Right hindlimb (tissue), 1 donor: Measurements from ENCODE around the gene ZCCHC7.
"Not testable (repeated sequence)": the region's sequence is repeated elsewhere in the genome, so short reads cannot be mapped to it uniquely, and the experiment has no call there.

Source experiments
- DNase-seq: peaks from one replicate; pipeline ENCODE4 v3.0.0-alpha.2; 2018

Gene ZCCHC7

DNA sequence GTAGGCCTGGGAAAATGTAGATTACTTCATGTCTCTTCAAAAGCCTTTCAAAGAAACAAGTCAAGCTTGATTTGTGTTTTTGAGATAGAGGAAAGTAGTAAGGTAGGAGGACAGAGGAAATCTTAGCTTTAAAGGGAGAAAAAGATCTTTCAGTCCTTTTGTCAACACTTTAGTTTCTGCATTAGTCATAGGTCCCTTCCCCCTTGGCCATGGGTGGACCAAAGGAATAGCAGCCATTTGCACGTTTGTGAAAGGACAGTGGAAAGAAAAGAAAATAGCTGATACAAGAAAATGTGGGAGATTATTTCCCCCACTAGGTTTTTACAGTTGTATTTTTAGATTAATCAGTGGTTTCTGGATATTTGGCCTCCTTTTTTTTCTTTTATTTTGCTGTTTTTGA lies 180.2 kb downstream of the ZCCHC7 start:
- DNase-seq = no peak

DNA sequence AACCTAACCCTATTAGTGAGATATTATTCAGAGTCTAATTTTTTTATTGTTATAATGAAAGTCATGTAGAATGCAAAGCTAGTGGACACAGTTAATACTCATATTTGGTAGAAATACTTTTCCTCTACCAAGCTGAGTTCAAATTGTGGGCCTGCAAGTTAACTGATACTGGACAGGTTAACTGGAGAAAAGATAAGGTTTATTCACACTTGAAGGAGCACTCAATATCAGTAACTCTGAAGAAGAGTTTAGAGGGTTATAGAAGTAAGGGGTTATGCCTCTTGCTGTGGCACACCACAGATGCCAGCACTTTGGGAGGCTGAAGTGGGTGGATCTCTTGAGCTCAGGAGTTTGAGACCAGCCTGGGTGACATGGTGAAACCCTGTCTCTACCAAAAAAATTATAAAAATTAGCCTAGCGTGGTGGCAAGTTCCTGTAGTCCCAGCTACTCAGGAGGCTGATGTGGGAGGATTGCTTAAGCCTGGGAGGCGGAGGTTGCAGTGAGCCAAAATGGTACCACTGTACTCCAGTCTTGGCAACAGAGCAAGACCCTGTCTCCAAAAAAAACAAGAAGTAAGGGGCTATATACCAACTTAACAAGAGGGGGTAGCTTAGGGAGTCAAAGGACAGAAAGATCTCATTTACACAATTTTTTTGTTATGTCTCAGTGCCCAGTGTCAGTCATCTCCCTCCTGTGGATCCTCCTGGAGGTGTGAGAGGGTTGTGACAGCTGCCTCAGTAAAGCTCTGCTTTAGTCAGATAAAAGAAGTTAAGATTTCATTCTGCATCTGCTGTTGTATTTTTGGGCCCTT lies 180.9 kb downstream of the ZCCHC7 start:
- DNase-seq = no peak

DNA sequence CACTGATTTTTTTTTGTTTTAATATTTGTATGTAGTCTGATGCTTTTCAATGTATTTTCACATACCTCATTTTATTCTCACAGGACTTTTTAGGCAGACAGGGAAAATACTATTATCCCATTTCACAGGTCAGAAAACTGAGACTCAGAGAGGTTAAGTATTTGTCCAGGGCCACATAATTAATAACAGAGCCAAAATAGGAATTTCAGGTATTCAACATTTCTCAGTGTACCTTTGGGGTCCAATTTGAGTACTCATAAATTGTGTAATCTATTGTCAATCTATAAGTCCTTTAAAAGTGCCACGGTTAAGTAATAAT lies 181.4 kb downstream of the ZCCHC7 start:
- DNase-seq = no peak

DNA sequence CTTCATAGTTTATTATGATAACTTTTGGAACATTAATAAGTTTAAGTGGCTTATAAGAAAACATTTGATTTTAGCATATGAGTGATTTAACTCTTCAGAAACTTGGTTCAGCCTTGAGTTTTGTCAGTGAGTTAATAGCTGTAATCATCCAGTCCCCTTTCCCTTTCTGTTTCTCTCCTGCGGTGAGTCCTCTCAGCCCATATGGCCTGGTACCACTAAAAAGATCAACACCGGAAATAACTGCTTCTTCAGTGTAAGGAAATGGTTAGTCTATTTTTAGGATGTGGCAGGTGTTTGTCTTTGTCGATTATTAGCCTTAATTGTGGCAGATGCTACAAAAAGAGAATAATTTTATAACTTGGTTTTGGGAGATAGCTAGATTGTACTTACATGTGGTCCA lies 181.9 kb downstream of the ZCCHC7 start:
- DNase-seq = no peak

DNA sequence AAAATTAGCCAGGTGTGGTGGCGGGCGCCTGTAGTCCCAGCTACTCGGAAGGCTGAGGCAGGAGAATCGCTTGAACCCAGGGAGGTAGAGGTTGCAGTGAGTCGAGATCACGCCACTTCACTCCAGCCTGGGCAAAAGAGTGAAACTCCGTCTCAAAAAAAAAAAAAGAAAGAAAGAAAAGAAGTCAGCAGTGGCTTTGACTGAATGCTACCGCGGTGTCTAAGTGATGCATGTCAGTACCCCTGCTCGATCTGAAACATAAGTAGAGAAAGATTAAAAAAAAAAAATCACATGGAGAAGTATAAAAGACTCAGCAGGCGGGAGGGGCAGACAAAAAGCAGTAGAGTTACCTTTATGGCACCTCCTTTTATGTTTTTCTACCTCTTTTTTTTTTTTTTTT lies 182.9 kb downstream of the ZCCHC7 start:
- DNase-seq = not testable (repeated sequence)

DNA sequence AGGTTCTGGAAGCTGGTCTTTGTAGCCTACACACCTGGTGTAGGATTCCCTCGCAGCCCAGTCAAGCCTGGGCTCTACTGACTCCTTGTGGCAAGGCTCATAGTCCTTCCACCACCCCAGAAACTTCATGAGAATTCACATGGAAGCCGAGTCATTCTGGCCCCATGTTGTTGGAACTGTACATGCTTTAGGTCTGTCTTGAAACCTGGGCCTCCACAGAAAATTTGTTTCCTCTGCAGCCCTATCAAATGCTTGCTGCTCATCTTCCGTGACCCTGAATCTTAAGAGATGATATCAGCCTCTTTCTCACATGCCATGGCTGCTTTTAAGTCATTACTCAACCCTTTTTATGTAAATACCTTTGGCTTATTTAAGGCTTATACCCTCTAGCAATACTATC lies 188.8 kb downstream of the ZCCHC7 start:
- no peak for DNase-seq

DNA sequence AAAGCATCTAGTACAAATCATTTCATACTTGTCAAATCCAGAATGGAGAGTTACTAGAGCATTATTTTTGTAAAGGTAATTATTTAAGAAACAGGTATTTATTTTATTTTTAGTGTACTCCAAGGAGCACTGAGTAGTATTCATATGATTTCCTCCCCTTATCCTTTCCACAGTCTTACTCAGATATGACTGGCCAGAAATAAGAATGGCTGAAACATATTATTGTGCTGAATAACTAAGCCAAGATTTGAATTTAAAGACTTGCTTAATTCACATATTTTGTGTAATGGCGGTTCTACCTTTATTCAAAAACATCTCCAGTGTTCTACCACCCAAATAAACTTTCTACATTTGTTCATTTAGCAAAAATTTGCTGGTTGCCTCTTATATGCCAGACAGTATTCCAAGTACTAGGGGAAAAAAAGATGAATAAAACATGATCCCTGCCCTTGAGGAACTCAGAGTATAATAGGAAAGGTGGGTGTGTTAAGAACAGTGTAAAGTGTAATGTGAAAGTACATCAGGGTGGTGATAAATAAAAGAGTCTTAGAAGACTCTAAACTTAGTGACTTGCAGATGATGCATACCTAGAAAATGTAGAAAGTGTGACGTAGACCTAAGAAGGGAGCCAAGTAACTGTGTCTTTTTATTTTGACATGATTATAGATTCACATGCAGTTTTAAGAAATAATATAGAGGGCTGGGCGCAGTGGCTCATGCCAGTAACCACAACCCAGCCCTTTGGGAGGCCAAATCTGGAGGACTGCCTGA lies 191.7 kb downstream of the ZCCHC7 start:
- DNase-seq = no peak

DNA sequence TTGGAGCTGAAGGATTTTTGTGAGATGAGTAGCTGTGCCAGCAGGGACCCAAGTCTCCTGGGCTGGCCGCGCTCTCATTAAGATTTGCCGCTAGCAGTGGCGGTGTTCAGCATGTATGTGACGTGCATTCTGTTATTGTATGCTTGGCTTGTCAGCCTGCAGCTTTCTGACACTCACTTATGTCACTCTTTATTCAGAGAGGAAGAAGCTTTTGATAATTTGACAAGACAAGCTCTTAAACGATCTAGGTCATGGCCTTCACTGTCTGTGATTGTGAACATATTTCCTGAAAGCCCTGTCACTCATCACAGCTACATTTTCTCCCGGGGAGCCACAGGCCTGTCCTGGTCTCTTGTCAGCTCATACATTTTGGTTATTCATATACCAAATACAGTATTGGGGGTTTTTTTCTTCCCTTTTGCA lies 203.9 kb downstream of the ZCCHC7 start:
- no peak for DNase-seq

DNA sequence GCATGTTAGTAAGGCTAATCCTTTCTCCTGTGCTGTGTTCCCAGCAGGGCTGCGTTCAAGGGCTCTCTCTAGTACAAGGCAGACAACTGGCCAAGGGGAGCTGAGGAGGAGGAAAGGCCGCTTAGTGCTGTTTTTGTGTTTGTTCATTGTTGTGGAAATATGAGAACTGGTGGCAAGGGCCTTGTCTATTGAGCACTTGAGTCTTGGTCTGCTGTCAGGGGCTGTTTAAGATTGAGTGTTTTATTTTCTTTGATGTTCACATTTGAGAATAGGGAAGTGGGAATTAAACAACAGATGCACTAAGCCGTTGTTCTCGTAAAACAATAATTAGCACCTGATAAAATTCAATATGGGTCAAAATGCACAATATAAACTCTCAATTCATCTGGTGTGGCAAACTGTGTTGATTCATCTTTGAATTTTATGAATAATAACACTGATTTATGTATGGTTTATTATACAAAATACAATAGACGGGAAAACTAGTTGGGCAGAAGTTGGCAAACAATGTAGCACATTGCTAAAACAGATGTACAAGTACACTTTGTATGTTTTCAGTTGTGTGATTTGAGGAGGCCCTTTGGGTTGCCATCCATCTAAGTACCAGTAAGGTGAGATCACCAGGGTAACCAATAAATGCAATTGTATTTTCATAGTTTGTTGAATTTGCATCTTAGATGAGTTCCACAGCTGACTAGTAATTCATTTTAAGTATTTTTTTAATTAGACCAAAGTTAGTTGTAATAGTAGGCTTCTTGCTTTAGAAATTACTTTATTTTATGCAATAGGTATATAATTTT lies 204.5 kb downstream of the ZCCHC7 start:
- no peak for DNase-seq

DNA sequence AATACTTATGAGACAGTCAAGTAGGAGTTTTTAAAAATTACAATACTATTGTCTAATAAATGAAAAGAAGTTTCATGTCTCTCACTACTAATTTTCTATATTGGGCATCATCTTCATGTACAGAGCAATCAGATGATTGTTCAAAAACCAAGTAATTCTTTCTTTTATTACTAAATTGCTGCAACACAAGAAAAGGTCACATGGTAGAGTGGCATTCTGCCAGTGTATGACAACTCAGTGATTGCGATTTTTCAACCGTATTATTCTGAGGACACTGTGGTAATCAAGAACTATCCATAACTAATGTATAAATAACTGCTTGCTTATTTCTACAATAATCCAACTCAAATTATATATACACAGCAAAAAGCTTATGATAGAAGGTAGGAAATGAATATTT lies 205.4 kb downstream of the ZCCHC7 start:
- no peak for DNase-seq

DNA sequence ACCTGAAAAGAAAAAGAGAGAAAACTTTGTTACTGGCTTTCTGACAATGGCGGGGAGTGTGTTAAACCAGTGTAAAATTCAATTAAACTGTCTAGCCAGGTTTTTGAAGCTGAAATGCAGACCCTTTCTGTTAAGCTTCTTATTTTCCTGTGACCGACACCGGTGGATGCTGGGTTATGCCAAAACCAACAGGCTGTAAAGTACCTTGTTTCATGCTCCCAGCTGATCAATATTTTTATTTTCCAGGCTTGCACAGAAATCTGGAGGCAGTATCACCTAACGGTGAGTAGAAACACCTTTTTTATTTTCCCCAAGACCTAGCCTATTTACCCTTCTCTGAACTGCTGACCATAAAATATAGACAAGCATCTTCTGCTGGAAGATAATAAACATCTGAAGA lies 207.2 kb downstream of the ZCCHC7 start:
- no peak for DNase-seq

DNA sequence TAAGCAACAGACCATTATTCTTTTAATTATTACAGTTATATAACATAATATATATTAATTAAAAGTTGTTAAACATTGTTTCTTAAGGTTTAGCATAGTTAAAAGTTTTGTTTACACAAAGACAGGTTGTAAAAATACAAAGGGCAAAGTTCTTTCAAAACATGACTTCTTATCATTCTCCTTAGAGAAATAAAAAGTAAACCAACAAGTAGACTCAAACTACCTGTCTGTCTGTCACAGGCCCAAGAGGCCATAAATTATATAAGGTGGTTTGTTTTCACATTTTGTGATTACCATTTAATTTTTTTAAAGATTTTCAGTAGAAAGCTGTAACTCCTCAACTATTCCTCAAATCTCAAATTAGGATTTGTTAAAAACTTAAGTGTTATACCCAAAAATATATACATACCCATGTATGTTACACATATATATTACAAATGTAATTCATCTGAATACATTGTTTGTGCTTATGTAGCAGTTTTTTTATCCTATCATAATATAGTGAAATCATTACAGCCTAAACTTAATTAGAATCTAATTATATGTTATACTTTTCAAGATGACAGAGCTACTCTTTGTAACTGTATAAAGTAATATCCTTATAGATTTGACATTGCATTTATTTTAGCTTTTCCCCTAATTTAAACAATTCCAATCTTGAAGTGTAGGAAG lies 208.3 kb downstream of the ZCCHC7 start:
- DNase-seq = no peak

DNA sequence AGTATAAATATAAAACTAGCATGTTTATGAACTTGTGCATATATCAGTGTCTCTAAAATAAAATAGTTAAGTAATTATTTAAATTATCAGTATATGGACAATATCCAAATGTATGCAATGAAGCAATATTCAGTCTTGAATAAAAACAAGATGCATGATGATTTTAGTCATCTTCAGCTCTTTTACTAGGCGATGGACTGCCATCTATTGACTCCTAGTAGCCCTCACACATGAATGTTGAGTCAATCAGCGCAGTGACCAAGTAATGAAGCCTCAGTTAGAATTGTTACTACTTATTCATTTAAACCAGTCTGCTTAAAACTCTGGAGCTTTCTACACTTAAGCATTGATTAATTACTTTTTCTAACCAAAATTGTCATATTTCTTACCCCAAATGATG lies 209.2 kb downstream of the ZCCHC7 start:
- DNase-seq = no peak

DNA sequence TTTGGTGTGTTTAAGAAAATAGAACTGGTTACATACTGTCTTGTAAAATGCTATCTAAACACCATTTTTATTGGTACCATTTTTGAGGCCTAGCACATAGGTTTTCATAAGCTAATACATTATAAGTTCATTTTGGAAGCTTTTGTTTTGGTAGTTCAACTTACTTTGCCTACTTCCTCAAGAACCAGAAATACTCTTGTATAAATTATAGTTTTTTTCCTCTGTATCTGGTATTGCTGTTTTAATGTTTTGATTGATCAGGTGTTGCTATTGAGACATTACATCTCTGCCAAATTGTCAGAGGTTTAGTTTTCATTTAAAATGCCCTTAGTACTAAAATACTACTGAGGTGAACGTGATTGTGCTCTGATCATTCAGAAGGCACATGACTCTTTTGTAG lies 211.5 kb downstream of the ZCCHC7 start:
- DNase-seq = no peak

DNA sequence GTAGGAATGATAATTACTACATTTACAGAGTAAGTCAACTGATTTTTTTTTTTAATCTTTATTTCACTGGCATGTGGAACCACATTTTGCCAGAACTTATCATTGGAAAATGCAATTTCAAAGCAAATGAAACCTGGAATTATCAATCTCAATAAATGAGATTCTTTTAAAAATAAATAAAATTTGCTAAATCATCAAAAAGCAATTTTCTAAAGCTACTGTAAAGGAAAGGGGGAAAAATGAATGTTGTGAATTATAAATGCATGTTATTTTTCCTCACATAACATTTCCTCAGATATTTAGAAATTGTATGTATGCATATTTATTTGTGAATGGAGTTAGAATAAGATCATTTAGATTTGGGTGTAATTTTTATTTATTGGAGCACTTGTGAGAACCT lies 212.2 kb downstream of the ZCCHC7 start:
- DNase-seq = no peak

DNA sequence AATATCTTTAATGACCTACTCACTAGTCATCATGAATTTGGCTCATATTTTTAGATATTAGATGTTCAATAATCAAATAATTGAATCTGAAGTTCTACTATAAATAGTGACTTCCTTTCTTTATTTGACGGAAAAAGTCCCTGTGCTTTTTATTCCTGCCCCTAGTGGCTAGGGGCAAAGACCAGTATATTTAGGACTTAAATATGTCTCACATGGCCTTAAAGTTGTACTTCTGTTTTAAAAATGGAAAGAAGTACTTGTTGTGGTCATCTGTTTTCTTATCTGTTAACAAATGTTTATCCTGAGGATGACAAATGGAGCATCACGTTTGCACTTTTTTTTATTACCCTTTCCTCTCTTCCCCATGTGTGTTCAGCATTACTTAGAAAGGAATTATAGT lies 212.9 kb downstream of the ZCCHC7 start:
- no peak for DNase-seq

DNA sequence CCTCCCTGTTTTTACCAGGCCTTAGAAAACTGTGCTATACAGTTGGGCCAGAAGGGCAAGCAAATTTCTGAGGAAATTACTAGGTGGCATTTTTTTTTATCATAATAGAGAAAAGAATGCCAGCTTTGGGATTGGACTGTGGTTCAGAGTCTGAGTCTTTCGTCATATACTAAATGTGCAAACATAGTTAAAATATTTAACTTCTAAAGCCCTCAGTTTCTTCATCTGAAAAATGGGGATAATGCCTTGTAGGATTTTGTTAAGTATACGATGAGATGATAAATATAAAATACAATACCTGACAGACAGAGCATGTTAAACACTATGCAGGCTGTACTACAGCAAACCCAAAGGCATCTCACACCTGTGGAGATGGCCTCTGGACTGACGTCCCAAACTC lies 214.9 kb downstream of the ZCCHC7 start:
- DNase-seq = no peak

DNA sequence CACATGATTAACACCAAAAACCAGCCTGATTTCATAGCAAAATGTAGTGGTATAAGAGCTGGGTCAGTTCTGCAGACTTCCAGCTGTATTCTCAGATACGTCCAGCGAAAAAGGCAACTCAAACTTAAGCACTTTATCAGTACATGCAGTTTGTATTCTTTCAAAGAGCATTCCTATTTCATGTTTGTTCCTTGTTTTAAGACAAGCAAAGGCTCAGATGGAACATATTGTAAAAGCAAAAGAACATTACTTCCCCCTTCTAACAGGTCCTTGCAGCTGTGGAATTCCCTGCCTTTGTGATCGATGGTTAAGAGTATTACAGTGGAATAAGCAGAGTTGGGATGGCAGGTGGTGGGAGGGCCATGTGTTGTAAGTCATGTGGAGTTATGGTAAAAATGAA lies 215.8 kb downstream of the ZCCHC7 start:
- DNase-seq = no peak

DNA sequence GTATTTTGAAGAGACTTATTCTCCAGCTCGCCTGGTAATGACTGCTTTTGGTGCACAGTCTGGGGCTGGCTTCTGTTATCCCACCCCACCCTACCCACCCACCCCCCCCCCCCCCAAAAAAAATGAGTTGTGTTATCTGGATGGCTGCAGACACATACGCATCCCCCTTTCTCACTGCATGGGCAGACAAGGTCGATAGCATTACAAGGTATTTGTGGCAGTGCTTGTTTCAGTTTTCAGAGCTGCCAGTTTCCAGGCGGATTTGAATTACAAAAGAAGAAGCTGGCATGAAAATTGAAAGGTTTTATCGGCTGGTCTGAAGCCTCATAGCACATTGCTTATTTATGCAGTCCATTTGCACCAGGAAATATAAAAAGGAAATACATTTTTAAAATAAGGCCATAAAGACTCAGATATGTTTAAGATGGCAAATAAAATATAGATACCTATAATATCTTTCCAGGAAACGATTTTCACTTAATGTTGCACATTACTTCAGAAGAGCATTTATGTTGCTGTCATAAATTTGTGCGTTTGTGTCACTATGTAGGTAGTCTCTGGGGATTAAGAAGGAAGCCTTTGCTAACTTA lies 217.0 kb downstream of the ZCCHC7 start:
- DNase-seq = no peak

DNA sequence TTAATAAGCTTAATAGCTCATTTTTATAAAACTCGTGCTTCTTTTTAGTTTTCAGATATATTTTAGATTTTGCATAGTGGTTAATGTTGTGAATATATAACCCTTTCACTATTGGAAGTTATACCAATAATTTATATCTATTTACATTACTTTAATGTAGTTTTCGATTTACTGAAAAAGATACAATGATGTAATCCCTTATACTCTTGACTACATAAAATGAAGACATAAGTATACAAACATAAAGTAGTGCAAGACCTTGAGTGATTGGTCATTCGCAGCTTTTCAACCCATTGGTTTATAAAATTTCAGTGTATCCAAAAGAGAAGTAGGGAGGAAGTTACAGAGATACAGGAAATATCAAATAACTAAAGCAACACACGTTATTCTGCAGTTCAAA lies 217.8 kb downstream of the ZCCHC7 start:
- DNase-seq = no peak

DNA sequence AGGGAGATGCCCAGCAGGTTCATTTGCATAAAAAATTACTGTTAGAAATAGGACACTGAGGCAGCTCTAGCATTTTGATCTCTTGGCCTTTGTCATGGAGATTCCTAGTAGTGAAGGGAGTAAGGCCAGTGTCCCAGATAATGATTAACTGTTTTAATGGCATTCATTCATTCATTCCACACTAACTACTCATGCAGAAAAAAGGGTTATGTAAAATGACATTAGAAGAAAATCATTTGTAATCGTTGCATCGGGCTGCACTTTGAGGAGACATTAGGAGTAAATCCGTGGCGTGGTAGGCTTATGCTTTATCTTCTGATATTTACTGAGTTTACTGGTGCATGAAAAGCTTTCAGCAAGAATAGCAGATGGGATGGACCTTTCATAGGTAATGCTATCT lies 219.5 kb downstream of the ZCCHC7 start:
- no peak for DNase-seq

DNA sequence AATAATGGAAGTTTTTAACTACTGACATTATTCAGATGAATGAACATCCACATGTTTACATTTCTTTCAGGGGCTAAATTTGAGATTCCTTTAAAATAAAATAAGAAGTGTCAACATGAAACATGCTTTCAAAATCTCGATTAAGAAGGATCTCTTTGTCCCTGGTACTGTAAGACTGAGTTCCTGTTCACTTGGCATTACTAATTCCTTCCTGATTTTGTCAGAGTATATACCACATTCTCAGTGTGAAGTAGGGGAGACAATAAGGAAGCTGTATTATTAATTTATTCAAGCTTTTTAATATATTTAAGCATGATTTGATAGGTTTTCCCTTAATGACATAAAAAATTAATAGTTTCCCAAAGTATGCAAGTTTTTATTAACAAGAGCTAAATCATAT lies 220.6 kb downstream of the ZCCHC7 start:
- no peak for DNase-seq

DNA sequence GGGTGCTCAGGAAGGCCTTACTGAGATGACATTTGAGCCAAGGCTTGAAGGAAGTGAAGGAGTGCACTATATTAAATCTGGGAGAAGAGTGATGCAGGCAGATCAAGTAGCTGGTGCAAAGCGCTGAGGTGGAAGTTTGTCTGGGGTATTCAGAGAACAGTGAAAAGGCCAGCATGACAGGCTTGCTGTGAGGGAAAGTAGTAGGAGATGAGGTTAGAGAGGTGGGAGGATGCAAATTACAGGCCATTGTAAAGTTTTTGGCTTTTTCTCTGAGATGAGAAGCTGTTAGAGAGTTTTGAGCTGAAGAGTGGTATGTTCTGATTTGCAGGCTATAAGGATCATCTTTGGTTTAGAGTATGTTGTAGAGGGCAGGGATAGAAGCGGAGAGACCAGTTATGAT lies 221.3 kb downstream of the ZCCHC7 start:
- DNase-seq = no peak
